WTC11 (cell line): ENCODE results near the gene ABCB6.

ENCODE experiments used
- MAX ChIP-seq: sonication (generic); formaldehyde crosslinking; IDR thresholded peaks from 2 replicates; pipeline ENCODE4 v1.8.0; 2022; ENCODE audit warnings: mild to moderate bottlenecking, missing genetic modification reagents
- SMAD4 ChIP-seq: sonication (generic); formaldehyde crosslinking; IDR thresholded peaks from 2 replicates; pipeline ENCODE4 v1.8.0; 2022; ENCODE audit warnings: mild to moderate bottlenecking, missing genetic modification reagents
- SP1 ChIP-seq: sonication (generic); formaldehyde crosslinking; conservative IDR thresholded peaks from 2 replicates; pipeline ENCODE4 v1.8.1; 2022; ENCODE audit warnings: missing genetic modification reagents
- ZNF263 ChIP-seq: sonication (generic); formaldehyde crosslinking; IDR thresholded peaks from 2 replicates; pipeline ENCODE4 v1.8.1; 2022; ENCODE audit warnings: low read depth, mild to moderate bottlenecking, moderate library complexity, missing genetic modification reagents
- ZNF416 ChIP-seq: fragments of 250-450 bp; sonication (Bioruptor Pico); IDR thresholded peaks from 2 replicates; pipeline ENCODE4 v1.9.0; 2021; ENCODE audit warnings: mild to moderate bottlenecking, inconsistent platforms
- TF ChIP-seq, protein P1 (sequence below): fragments of 200-600 bp; IDR thresholded peaks from 2 replicates; pipeline ENCODE4 v1.8.0; 2022; ENCODE audit warnings: antibody characterized with exemption
- TF ChIP-seq, protein P2 (sequence below): sonication (generic); formaldehyde crosslinking; IDR thresholded peaks from 2 replicates; pipeline ENCODE4 v1.8.0; 2023; ENCODE audit warnings: missing genetic modification reagents

- TF ChIP-seq, protein P1, sequence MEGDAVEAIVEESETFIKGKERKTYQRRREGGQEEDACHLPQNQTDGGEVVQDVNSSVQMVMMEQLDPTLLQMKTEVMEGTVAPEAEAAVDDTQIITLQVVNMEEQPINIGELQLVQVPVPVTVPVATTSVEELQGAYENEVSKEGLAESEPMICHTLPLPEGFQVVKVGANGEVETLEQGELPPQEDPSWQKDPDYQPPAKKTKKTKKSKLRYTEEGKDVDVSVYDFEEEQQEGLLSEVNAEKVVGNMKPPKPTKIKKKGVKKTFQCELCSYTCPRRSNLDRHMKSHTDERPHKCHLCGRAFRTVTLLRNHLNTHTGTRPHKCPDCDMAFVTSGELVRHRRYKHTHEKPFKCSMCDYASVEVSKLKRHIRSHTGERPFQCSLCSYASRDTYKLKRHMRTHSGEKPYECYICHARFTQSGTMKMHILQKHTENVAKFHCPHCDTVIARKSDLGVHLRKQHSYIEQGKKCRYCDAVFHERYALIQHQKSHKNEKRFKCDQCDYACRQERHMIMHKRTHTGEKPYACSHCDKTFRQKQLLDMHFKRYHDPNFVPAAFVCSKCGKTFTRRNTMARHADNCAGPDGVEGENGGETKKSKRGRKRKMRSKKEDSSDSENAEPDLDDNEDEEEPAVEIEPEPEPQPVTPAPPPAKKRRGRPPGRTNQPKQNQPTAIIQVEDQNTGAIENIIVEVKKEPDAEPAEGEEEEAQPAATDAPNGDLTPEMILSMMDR: no peak
- TF ChIP-seq ZNF263: no peak
- no peak for TF ChIP-seq SMAD4 (CRISPR knock-in tag)
- TF ChIP-seq SP1 (CRISPR knock-in tag): no peak
- no peak for TF ChIP-seq MAX
- no peak for TF ChIP-seq ZNF416 (CRISPR knock-in tag)
- TF ChIP-seq, protein P2, sequence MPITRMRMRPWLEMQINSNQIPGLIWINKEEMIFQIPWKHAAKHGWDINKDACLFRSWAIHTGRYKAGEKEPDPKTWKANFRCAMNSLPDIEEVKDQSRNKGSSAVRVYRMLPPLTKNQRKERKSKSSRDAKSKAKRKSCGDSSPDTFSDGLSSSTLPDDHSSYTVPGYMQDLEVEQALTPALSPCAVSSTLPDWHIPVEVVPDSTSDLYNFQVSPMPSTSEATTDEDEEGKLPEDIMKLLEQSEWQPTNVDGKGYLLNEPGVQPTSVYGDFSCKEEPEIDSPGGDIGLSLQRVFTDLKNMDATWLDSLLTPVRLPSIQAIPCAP (CRISPR knock-in tag): no peak
Observed at GRCh38 chr2:219163156-219163555, 55.6 kb downstream of the ABCB6 start.
